Immature natural killer cell (primary cell): ENCODE results near the gene RAB27B. TPM values are rescaled to one million over a fixed set of nuclear protein-coding genes. Genes with fewer than 3 reads are reported as not detected.
A peak's percentile ranks its signal among the peaks of the same experiment; 100 is the strongest.

Source experiments
- DNase-seq, 3 donors: peaks; one replicate each; pipeline ENCODE4 v3.0.0; 2022; ENCODE audit warnings: mixed read lengths in 1 of 3
- H3K27ac Mint-ChIP-seq, 6 donors: one replicate each; pipeline ENCODE4 v1.8.0; 2020; ENCODE audit warnings: mixed read lengths in 6 of 6, mild to moderate bottlenecking in 5 of 6, inconsistent platforms in 4 of 6, moderate library complexity in 3 of 6
- H3K27me3 Mint-ChIP-seq, 3 donors: one replicate each; pipeline ENCODE4 v1.8.0; 2020 to 2021; ENCODE audit warnings: low read depth in 3 of 3, mild to moderate bottlenecking in 3 of 3, mixed read lengths in 3 of 3, moderate library complexity in 3 of 3, inconsistent platforms in 1 of 3
- H3K36me3 Mint-ChIP-seq, 3 donors: one replicate each; pipeline ENCODE4 v1.8.0; 2020; ENCODE audit warnings: mixed read lengths in 3 of 3, inconsistent platforms in 2 of 3, mild to moderate bottlenecking in 2 of 3
- H3K4me1 Mint-ChIP-seq, 2 donors: one replicate each; pipeline ENCODE4 v1.8.0; 2020; ENCODE audit warnings: inconsistent platforms in 2 of 2, mild to moderate bottlenecking in 2 of 2, mixed read lengths in 2 of 2, moderate library complexity in 1 of 2
- H3K4me3 Mint-ChIP-seq, 5 donors: one replicate each; pipeline ENCODE4 v1.8.0; 2020; ENCODE audit warnings: mild to moderate bottlenecking in 5 of 5, mixed read lengths in 5 of 5, inconsistent platforms in 3 of 5, moderate library complexity in 3 of 5
- H3K9me3 Mint-ChIP-seq, 6 donors: one replicate each; pipeline ENCODE4 v1.8.0; 2020; ENCODE audit warnings: mild to moderate bottlenecking in 6 of 6, mixed read lengths in 6 of 6, inconsistent platforms in 4 of 6, moderate library complexity in 3 of 6
- polyA plus RNA-seq, 3 donors: library from polyadenylated mRNA; unstranded; fragments of 300-500 nt; fragmentation: Illumina TruSeq; gene quantifications; one replicate each; pipeline ENCODE4 v1.2.3, GENCODE V29; 2021

The RAB27B gene
- polyA plus RNA-seq, 3 donors from 2014 or later: 3.9 to 8.1 (median 6.3) TPM

DNA sequence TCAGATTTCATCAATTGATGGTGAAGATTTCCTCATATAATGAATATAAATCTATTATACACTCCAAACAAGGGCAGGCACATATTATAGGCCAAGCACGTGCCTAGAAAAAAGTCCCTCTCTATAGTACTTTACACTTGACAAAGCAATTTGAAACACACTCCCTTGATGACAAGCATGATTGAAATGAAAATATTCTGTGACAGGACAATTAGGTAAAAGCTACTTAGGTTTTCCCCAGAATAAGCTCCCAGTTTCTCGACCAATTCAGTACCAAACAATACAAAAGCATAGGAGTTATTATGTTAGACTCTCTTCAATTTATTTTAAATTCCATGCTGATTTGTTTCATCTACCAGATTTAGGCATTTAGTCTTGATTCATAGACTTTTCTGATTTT, 83.3 kb downstream of the RAB27B start:
- Mint-ChIP-seq H3K4me1 (no peaks in the 10 kb centered on the region), H3K9me3 (no peaks in the 10 kb centered on the region), H3K27me3 (peaks cover 0 to 2% (median 0%) of the 10 kb centered on the region in 3 donors), H3K27ac (no peak overlapping the region), H3K36me3 (no peaks in the 10 kb centered on the region), H3K4me3 (no peak overlapping the region)
- no peak for DNase-seq

GRCh38 chr18:54914816-54915215, 86.5 kb downstream of the RAB27B start:
- DNase-seq: no peak
- H3K27me3 Mint-ChIP-seq: no peaks in the 10 kb centered on the region
- H3K4me1 Mint-ChIP-seq: no peaks in the 10 kb centered on the region
- H3K36me3 Mint-ChIP-seq: no peaks in the 10 kb centered on the region
- H3K9me3 Mint-ChIP-seq: no peaks in the 10 kb centered on the region
- H3K27ac Mint-ChIP-seq: no peak overlapping the region
- H3K4me3 Mint-ChIP-seq: no peak overlapping the region

DNA sequence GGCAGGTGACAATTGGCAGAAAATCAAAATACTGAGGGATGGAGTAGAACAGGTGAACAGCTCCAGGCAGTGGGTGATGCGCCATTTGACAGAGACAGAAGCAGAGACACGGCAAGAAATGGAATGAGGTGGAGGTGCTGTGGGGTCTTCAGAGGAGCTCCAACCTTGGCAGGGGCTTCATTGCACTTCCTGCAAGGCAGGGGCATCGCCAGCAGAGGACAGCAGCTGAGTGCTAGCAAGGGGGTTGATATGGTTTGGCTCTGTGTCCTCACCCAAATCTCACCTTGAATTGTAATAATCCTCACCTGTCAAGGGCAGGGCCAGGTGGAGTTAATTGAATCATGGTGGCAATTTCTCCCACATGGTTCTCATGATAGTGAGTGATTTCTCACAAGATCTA, 88.2 kb downstream of the RAB27B start:
- no peak for DNase-seq
- Mint-ChIP-seq H3K4me3 (no peak overlapping the region), H3K27ac (no peak overlapping the region), H3K4me1 (no peaks in the 10 kb centered on the region), H3K9me3 (no peaks in the 10 kb centered on the region), H3K27me3 (no peaks in the 10 kb centered on the region), H3K36me3 (no peaks in the 10 kb centered on the region)

- Mint-ChIP-seq H3K27me3 (peaks cover 0 to 5% (median 2%) of the 10 kb centered on the region in 3 donors), H3K9me3 (no peaks in the 10 kb centered on the region), H3K36me3 (no peaks in the 10 kb centered on the region), H3K4me1 (no peaks in the 10 kb centered on the region), H3K27ac (no peak overlapping the region), H3K4me3 (no peak overlapping the region)
- DNase-seq: no peak
Measured at GRCh38 chr18:54918060-54918459, 89.8 kb downstream of the RAB27B start.

- no peaks in the 10 kb centered on the region for H3K9me3 Mint-ChIP-seq
- H3K4me1 Mint-ChIP-seq: no peaks in the 10 kb centered on the region
- no peaks in the 10 kb centered on the region for H3K36me3 Mint-ChIP-seq
- no peak overlapping the region for H3K27ac Mint-ChIP-seq
- no peak for DNase-seq
- H3K27me3 Mint-ChIP-seq: peaks cover 0 to 6% (median 2%) of the 10 kb centered on the region in 3 donors
- no peak overlapping the region for H3K4me3 Mint-ChIP-seq
Measured at GRCh38 chr18:54919412-54919811, 91.1 kb downstream of the RAB27B start.

GRCh38 chr18:54923339-54923956, 95.2 kb downstream of the RAB27B start:
- Mint-ChIP-seq H3K9me3 (no peaks in the 10 kb centered on the region), H3K27me3 (peaks cover 0 to 6% (median 2%) of the 10 kb centered on the region in 3 donors), H3K4me3 (no peak overlapping the region), H3K27ac (no peak overlapping the region), H3K4me1 (no peaks in the 10 kb centered on the region), H3K36me3 (peaks cover 0 to 2% (median 0%) of the 10 kb centered on the region in 3 donors)
- no peak for DNase-seq

DNA sequence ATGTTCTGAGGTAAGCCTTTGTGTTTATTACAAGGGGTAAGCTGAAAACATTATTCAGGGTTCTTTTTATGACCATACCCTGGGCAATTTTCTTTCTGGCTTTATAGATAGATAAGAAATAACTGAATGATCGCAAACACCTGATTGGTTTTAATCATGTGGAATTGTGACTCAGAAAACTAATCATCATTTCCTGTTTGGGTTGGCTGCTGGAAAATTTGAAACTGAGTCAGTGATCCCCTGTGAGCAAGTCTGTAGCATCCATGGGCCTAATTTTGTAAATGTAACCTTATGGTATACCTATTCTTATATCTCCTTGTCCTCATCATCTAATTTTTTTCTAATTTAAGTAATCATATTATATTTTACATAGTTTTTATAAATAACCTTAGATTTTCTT, 96.7 kb downstream of the RAB27B start:
- Mint-ChIP-seq H3K4me3 (no peak overlapping the region), H3K27ac (no peak overlapping the region), H3K4me1 (no peaks in the 10 kb centered on the region), H3K9me3 (no peaks in the 10 kb centered on the region), H3K27me3 (peaks cover 0 to 6% (median 2%) of the 10 kb centered on the region in 3 donors), H3K36me3 (peaks cover 0 to 2% (median 0%) of the 10 kb centered on the region in 3 donors)
- no peak for DNase-seq

DNA sequence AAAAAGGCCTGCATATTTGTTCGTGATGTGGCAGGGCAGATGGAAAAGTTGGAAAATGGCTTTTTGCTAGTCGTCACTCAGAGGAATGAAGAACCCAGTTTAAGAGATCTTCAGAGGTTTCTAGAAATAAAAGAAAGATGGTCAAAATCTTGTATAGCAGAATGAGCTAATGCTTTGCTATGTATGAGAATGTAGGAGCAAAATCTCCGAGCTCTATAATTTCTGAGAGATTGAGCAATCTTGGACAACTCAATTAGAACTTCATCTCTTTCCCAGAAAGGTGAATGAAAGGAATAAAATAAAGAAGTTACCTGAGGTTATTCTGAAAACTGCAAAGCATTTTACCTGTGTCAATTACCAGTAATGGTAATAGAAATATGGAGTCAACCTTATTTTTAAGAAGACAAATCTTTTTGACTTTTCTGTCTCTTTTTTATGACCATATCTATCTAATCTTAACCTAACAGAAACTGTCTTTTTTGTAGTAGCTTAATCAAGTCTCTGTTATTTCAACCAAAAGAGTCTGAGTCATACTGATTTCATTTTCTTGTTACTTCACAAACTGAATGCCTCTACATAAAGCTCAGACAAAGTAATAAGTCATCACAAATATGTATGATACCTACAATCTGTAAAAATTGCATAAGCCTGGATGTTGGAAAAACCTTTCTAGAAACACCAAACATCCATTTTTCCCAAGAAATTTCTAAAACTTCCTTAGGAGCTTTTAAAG, 98.5 kb downstream of the RAB27B start:
- no peak overlapping the region for H3K27ac Mint-ChIP-seq
- no peaks in the 10 kb centered on the region for H3K4me1 Mint-ChIP-seq
- H3K4me3 Mint-ChIP-seq: no peak overlapping the region

DNA sequence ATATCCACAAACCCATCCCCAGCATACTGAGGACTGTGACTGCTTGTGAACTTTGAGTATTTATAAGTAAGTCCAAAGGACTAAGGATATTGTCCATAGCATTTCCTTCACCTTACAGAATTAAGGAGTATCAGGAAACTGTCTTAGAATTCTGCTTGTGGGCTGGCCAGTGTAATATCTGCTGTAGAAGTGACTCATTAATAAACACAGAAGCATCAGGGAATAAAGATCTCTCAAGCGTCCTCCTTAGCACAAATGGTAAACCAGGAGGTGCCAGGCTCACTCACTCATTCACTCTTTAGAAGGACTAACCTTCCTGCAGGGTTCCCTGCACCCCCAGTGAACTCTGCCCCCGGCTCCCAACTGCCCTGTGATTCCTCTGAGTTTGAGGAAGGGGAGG, 100.0 kb downstream of the RAB27B start:
- H3K36me3 Mint-ChIP-seq: peaks cover 0 to 2% (median 0%) of the 10 kb centered on the region in 3 donors
- H3K9me3 Mint-ChIP-seq: no peaks in the 10 kb centered on the region
- H3K27me3 Mint-ChIP-seq: no peaks in the 10 kb centered on the region
- H3K4me1 Mint-ChIP-seq: no peaks in the 10 kb centered on the region
- H3K4me3 Mint-ChIP-seq: no peak overlapping the region
- DNase-seq: no peak
- no peak overlapping the region for H3K27ac Mint-ChIP-seq

More for the DNA sequence above, 98.5 kb downstream of the RAB27B start:
- no peak for DNase-seq
- Mint-ChIP-seq H3K36me3 (peaks cover 0 to 2% (median 0%) of the 10 kb centered on the region in 3 donors), H3K27me3 (peaks cover 0 to 4% (median 2%) of the 10 kb centered on the region in 3 donors), H3K9me3 (no peaks in the 10 kb centered on the region)

GRCh38 chr18:54931152-54931551, 102.9 kb downstream of the RAB27B start:
- Mint-ChIP-seq H3K36me3 (no peaks in the 10 kb centered on the region), H3K4me1 (no peaks in the 10 kb centered on the region), H3K4me3 (no peak overlapping the region), H3K9me3 (no peaks in the 10 kb centered on the region), H3K27ac (no peak overlapping the region), H3K27me3 (no peaks in the 10 kb centered on the region)
- DNase-seq: no peak

- no peaks in the 10 kb centered on the region for H3K9me3 Mint-ChIP-seq
- no peaks in the 10 kb centered on the region for H3K4me1 Mint-ChIP-seq
- no peak for DNase-seq
- no peaks in the 10 kb centered on the region for H3K27me3 Mint-ChIP-seq
- no peak overlapping the region for H3K27ac Mint-ChIP-seq
- no peak overlapping the region for H3K4me3 Mint-ChIP-seq
- H3K36me3 Mint-ChIP-seq: no peaks in the 10 kb centered on the region
Measured at GRCh38 chr18:54932472-54932871, 104.2 kb downstream of the RAB27B start.

DNA sequence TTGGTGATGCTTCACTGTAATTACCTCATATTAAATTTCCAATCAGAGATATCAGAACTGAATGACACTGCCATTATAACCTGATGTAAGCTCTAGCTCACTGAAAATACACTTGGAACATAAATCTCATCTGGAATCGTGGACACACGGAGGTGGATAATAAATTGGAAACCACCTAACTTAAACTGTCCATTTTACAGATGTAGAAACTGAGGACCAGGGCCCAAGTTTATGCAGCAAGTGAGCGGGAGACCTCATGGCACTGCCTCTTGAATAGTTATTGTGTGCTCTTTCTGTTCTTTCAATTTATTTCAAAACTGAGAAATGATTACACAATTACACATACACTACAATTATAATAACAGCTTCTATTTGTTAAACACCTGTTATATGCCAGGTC, 110.2 kb downstream of the RAB27B start:
- no peaks in the 10 kb centered on the region for H3K4me1 Mint-ChIP-seq
- H3K9me3 Mint-ChIP-seq: no peaks in the 10 kb centered on the region
- no peak overlapping the region for H3K27ac Mint-ChIP-seq
- no peaks in the 10 kb centered on the region for H3K36me3 Mint-ChIP-seq
- H3K27me3 Mint-ChIP-seq: no peaks in the 10 kb centered on the region
- DNase-seq: no peak
- H3K4me3 Mint-ChIP-seq: no peak overlapping the region

- DNase-seq: no peak
- Mint-ChIP-seq H3K4me1 (no peaks in the 10 kb centered on the region), H3K27ac (peak overlapping the region in 1 of 6 donors; percentile 16), H3K36me3 (no peaks in the 10 kb centered on the region), H3K9me3 (no peaks in the 10 kb centered on the region), H3K4me3 (no peak overlapping the region), H3K27me3 (no peaks in the 10 kb centered on the region)
Measured at GRCh38 chr18:54939361-54939917, 111.2 kb downstream of the RAB27B start.

DNA sequence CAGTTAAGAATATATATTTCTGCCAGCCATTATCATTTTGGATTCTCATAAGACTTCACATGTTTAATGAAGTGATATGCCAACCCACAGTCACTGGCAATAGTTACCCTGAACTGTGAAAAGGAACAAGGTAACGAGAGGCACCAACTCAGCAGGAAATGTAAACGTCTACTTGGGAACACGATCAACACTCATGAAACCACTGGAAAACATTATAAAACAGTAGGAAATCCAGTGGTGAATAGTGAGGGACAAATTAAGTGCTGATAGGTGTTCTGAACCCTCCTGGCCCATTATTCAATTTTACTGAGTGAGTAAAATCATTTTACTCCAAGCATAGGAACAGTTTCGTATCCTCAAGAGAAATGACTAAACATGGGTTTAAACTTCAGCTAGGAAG, 113.9 kb downstream of the RAB27B start:
- H3K4me1 Mint-ChIP-seq: peaks cover 12 to 17% of the 10 kb centered on the region in 2 donors
- no peak overlapping the region for H3K27ac Mint-ChIP-seq
- DNase-seq: no peak
- H3K9me3 Mint-ChIP-seq: no peaks in the 10 kb centered on the region
- H3K27me3 Mint-ChIP-seq: peaks cover 0 to 2% (median 0%) of the 10 kb centered on the region in 3 donors
- H3K4me3 Mint-ChIP-seq: no peak overlapping the region
- H3K36me3 Mint-ChIP-seq: no peaks in the 10 kb centered on the region
